DOHH2 (cell line): ENCODE measurements around the gene ATG4B.

Experiments
- H3F3A ChIP-seq: fragments of 200-600 bp; sonication (generic), shearing (Covaris generic); 2 replicates; pipeline ENCODE4 v1.6.0; 2016; ENCODE audit warnings: antibody characterized with exemption, mild to moderate bottlenecking; ENCODE audit not compliant: control insufficient read depth, insufficient read depth
- H3K27ac ChIP-seq: fragments of 200-600 bp; sonication (generic); 2 replicates; pipeline ENCODE4 v1.5.1; 2014; ENCODE audit warnings: low read depth, mild to moderate bottlenecking, low read length, moderate library complexity
- H3K27me3 ChIP-seq: fragments of 200-600 bp; sonication (generic); 2 replicates; pipeline ENCODE4 v1.6.1; 2014; ENCODE audit warnings: mild to moderate bottlenecking, low read length, mixed read lengths; ENCODE audit not compliant: control insufficient read depth
- H3K36me3 ChIP-seq: fragments of 200-600 bp; sonication (generic); 2 replicates; pipeline ENCODE4 v1.6.1; 2014; ENCODE audit warnings: mild to moderate bottlenecking, low read length, moderate library complexity, mixed read lengths; ENCODE audit not compliant: control insufficient read depth
- H3K4me1 ChIP-seq: fragments of 200-600 bp; sonication (generic); 2 replicates; pipeline ENCODE4 v1.6.1; 2014; ENCODE audit warnings: mild to moderate bottlenecking, low read length, mixed read lengths; ENCODE audit not compliant: control insufficient read depth
- H3K4me2 ChIP-seq: fragments of 200-600 bp; sonication (generic); 2 replicates; pipeline ENCODE4 v1.6.0; 2014; ENCODE audit warnings: mild to moderate bottlenecking, low read length, moderate library complexity
- H3K4me3 ChIP-seq: fragments of 200-600 bp; sonication (generic); 2 replicates; pipeline ENCODE4 v1.5.1; 2014; ENCODE audit warnings: mild to moderate bottlenecking, low read length, mixed read lengths
- H3K79me2 ChIP-seq: fragments of 200-600 bp; sonication (generic); 2 replicates; pipeline ENCODE4 v1.6.1; 2014; ENCODE audit warnings: mild to moderate bottlenecking, low read length, mixed read lengths; ENCODE audit not compliant: control insufficient read depth
- H3K9me2 ChIP-seq: fragments of 200-600 bp; sonication (generic); replicated peaks from 2 replicates; pipeline ENCODE4 v1.6.1; 2014; ENCODE audit warnings: mild to moderate bottlenecking, low read length, mixed read lengths; ENCODE audit not compliant: control insufficient read depth
- H3K9me3 ChIP-seq: fragments of 200-600 bp; sonication (generic); 2 replicates; pipeline ENCODE4 v1.6.1; 2014; ENCODE audit warnings: antibody characterized with exemption, low read length, mixed read lengths; ENCODE audit not compliant: control insufficient read depth, insufficient read depth
- H4K20me1 ChIP-seq: fragments of 200-600 bp; sonication (generic); 2 replicates; pipeline ENCODE4 v1.6.0; 2014; ENCODE audit warnings: low read depth, mild to moderate bottlenecking, antibody characterized with exemption, low read length, moderate library complexity; ENCODE audit not compliant: control insufficient read depth, insufficient read depth
- CTCF ChIP-seq: fragments of 200-600 bp; sonication (generic); IDR thresholded peaks from one replicate; pipeline ENCODE4 v1.5.1; 2014; ENCODE audit warnings: antibody characterized with exemption, mild to moderate bottlenecking, low read depth, low read length; ENCODE audit not compliant: poor library complexity, severe bottlenecking
- EZH2phosphoT487 ChIP-seq: fragments of 200-600 bp; sonication (generic); IDR thresholded peaks from 2 replicates; pipeline ENCODE4 v1.6.1; 2017; ENCODE audit warnings: borderline replicate concordance, mild to moderate bottlenecking, antibody characterized with exemption, low read length, moderate library complexity, mixed read lengths

ATG4B gene

GRCh38 chr2:241678784-241679540, 41.5 kb downstream of the ATG4B start:
- no peaks in the 10 kb centered on the region for H3K4me1 ChIP-seq
- no peaks in the 10 kb centered on the region for H3K27me3 ChIP-seq
- no peak overlapping the region for H3K4me2 ChIP-seq
- no peak overlapping the region for H3K4me3 ChIP-seq
- peaks cover 99% of the 10 kb centered on the region for H3K36me3 ChIP-seq
- no peaks in the 10 kb centered on the region for H3K9me3 ChIP-seq
- H3F3A ChIP-seq, result no peaks in the 10 kb centered on the region
- H3K79me2 ChIP-seq, result peaks cover 39% of the 10 kb centered on the region
- H4K20me1 ChIP-seq, result no peaks in the 10 kb centered on the region
- no peaks in the 10 kb centered on the region for H3K9me2 ChIP-seq
- H3K27ac ChIP-seq, result no peak overlapping the region
- no peak for TF ChIP-seq CTCF

DNA sequence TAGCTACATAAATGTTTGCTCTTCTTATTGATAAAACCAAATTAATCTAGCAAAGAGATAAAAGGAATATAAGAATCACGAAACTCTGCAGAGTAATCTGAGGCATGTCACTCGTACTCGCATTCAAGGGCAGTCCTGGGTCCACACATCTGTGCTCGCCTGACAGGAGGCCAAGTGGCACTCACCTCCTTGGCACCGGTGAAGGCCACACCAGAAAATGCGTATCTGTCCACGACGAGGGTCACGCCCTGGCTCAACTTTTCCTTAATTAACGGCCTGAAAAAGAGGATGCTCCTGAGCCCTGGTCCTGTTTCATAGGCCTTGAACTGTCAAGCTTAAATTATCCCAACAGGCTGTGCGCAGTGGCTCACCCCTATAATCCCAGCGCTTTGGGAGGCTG, 42.6 kb downstream of the ATG4B start:
- no peak overlapping the region for H3K27ac ChIP-seq
- no peak overlapping the region for H3K4me2 ChIP-seq
- no peaks in the 10 kb centered on the region for H3K27me3 ChIP-seq
- TF ChIP-seq EZH2phosphoT487 (no peak), CTCF (no peak)
- H3K79me2 ChIP-seq, result peaks cover 50% of the 10 kb centered on the region
- H3K4me3 ChIP-seq, result no peak overlapping the region
- H3K9me3 ChIP-seq, result no peaks in the 10 kb centered on the region
- peaks cover 100% of the 10 kb centered on the region for H3K36me3 ChIP-seq
- no peaks in the 10 kb centered on the region for H4K20me1 ChIP-seq
- H3K4me1 ChIP-seq, result 0 out of 2 replicates have a peak, but pooled peaks cover 3% of the 10 kb centered on the region
- H3K9me2 ChIP-seq, result no peaks in the 10 kb centered on the region
- H3F3A ChIP-seq, result no peaks in the 10 kb centered on the region

DNA sequence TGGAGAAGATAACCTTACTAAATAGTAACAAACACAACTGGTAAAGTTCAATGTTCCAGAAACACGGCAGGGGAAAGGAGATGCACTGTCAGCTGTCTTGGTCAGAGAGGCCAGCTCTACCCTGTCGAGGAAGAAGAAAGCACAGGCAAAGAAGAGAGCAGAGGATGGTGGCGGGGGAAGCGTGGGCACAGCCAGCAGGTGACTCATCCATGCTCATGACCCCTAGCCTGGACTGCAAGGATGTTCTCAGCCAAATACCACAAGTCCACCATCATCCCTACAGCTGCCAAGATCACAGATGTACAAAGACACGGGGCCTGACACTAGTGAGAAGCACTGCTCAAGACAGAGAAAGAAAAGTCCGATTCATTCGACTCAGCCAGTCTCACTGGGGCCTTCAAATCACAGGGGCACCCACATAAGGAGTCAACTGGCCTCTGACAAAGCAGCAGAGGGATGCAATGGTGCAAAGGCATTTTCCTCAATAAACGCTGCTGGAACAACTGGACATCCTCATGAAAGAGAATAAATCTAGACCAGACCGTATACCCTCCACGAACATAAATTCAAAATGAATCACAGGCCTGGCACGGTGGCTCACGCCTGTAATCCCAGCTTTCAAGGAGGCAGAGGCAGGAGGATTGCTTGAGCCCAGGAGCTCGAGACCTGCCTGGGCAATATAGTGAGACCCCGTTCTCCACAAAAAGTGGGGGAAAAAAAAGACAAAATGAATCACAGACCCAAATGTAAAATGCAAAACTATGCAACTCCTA, 43.5 kb downstream of the ATG4B start:
- no peaks in the 10 kb centered on the region for H3K9me3 ChIP-seq
- H3K36me3 ChIP-seq, result peaks cover 97% of the 10 kb centered on the region
- no peaks in the 10 kb centered on the region for H4K20me1 ChIP-seq
- no peak for TF ChIP-seq CTCF
- H3F3A ChIP-seq, result no peaks in the 10 kb centered on the region
- no peak overlapping the region for H3K4me3 ChIP-seq
- H3K27ac ChIP-seq, result no peak overlapping the region
- no peaks in the 10 kb centered on the region for H3K27me3 ChIP-seq
- H3K4me2 ChIP-seq, result no peak overlapping the region
- H3K4me1 ChIP-seq, result peaks cover 9% of the 10 kb centered on the region
- H3K9me2 ChIP-seq, result no peaks in the 10 kb centered on the region
- H3K79me2 ChIP-seq, result peaks cover 59% of the 10 kb centered on the region
